ENCODE results near the gene FBXO39.
"Not testable (repeated sequence)": the region's sequence is repeated elsewhere in the genome, so short reads cannot be mapped to it uniquely, and the experiment has no call there.

The FBXO39 gene

GRCh38 chr17:6775871-6776405 lies at the start of gene FBXO39:
Gene FBXO39 (plus strand): TSS chr17:6776215. CDS start chr17:6779869, 3,654 bp downstream.
- no peak for DNase-seq

GRCh38 chr17:6729531-6729930 lies 46.5 kb upstream of the FBXO39 start:
- peak; percentile 97 for DNase-seq

GRCh38 chr17:6746665-6747064 lies 29.4 kb upstream of the FBXO39 start:
- DNase-seq: not testable (repeated sequence)

DNA sequence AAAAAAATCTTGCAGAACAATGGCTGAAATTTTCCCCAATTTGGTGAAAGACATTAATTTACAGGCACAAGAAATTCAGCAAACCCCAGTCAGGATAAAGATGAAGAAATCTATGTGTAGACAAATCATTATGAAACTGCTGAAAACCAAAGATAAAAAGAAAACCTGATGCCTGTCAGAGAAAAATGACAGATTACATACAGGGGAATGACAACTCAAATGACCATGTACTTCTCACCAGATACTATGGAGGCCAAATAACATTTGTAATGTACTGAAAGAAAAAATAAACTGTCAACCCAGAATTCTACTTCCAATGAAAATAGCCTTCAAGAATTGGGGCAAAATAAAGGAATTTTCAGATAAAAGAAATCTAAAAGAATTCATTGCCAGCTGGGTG lies 27.4 kb upstream of the FBXO39 start:
- DNase-seq: no peak

GRCh38 chr17:6749519-6749918 lies 26.5 kb upstream of the FBXO39 start:
- no peak for DNase-seq

- peak; percentile 90 for DNase-seq
These were observed 23.7 kb upstream of the FBXO39 start for GRCh38 chr17:6752068-6752909.

- DNase-seq: peak; percentile 81
These were observed 23.0 kb upstream of the FBXO39 start for GRCh38 chr17:6753006-6753445.

- no peak for DNase-seq
These were observed 22.5 kb upstream of the FBXO39 start for GRCh38 chr17:6753546-6753945.

DNA sequence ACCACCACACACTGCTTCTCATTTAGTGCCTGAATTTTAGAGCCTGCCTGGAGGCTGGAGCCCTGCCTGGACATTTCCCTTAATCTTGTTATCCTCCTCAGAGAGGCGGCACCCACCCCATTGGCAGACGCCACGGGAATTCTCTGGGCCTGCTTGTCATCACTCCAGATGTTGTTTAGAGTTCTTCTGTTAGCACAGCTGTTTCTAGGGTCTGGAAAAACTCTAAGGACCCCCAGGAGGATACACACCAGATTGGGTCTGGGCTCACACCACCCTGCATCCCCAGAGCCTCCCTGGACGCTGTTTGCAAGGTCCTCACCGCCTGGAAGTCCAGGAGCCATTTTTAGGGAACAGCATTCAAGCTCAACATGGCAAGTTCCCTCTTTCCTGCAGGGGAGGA lies 20.7 kb upstream of the FBXO39 start:
- no peak for DNase-seq

GRCh38 chr17:6755731-6756184 lies 20.3 kb upstream of the FBXO39 start, which contains the start of gene XAF1:
Gene XAF1 (plus strand): TSS chr17:6756046. CDS start chr17:6756079, 33 bp downstream.
- DNase-seq: no peak

- no peak for DNase-seq
These were observed 19.5 kb upstream of the FBXO39 start for GRCh38 chr17:6756425-6757031.

- no peak for DNase-seq
These were observed 18.3 kb upstream of the FBXO39 start for GRCh38 chr17:6757747-6758146.

GRCh38 chr17:6761779-6762178 lies 14.2 kb upstream of the FBXO39 start:
- no peak for DNase-seq

GRCh38 chr17:6768447-6768846 lies 7.6 kb upstream of the FBXO39 start:
- DNase-seq: no peak

DNA sequence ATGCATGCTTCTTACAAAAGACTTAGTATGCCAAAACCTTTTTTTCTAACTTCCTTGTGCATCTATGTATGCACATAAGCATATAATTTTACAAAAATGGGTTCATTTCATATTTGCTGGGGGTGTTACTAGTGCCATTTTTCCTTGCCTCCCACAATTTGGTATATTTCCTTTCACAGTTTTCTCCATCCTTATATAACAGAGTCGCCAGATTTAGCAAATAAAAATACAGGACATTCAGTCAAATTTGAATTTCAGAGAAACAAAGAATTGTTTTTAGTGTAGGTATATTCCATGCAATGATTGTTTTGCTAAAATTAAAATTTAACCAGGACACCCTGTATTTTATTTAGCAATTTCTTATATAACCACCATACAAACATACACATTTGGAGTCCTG lies 4.0 kb upstream of the FBXO39 start:
- no peak for DNase-seq

- not testable (repeated sequence) for DNase-seq
These were observed 1.1 kb upstream of the FBXO39 start for GRCh38 chr17:6774906-6775305.

DNA sequence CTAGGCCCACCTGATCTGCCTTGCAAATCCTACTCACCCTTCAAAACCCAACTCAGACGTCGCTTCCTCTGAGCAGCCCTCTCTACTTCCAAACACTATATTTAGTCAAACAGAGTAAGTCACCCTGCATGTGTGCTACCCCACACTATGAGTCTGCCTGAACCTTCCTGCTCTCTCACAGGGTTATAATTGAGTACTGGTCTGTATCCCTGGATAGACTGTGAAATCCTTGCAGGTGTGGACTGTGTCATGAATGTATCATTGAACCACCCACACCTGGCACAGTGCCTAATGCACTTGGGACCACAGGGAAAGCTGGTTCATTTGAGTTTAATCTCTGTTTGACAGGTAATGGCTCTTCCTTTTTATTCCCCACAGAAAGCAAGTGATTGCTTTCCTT lies 3.4 kb downstream of the FBXO39 start:
- DNase-seq: no peak

GRCh38 chr17:6780001-6780400 lies 4.0 kb downstream of the FBXO39 start:
- peak; percentile 80 for DNase-seq

DNA sequence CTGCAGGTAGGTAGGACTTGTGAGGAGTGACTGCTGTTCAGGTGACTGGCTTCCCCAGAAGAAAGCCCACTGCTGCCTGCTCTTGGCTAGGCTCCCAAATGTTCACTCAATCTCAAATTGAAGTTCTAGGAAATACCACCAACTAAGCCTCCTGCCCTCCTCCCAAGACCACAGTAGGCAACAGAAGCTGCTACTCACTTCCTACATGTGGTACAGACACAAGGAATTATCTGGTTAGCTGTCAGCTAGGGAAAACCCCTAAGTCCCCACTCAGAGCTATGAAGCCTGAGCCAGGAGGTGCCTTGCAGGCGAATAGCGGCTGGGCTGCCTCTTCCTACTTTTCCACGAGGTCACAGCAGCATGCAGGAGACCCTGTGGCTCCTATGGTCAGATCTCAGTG lies 4.9 kb downstream of the FBXO39 start:
- DNase-seq: no peak

DNA sequence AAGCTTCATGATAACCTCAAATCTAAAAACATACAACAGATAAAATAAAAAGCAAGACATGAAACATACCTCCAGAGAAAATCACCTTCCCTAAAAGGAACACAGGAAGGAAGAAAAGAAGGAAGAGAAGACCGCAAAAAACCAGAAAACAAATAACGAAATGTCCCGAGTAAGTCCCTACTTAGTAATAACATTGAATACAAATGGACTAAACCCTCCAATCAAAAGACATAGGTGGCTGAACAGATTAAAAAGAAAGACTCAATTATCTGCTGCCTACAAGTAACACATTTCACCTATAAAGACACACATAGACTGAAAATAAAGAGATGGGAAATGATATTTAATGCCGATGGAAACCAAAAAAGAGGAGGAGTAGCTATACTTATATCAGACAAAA lies 6.2 kb downstream of the FBXO39 start:
- DNase-seq: no peak

- DNase-seq: no peak
These were observed 10.6 kb downstream of the FBXO39 start for GRCh38 chr17:6786618-6787017.

DNA sequence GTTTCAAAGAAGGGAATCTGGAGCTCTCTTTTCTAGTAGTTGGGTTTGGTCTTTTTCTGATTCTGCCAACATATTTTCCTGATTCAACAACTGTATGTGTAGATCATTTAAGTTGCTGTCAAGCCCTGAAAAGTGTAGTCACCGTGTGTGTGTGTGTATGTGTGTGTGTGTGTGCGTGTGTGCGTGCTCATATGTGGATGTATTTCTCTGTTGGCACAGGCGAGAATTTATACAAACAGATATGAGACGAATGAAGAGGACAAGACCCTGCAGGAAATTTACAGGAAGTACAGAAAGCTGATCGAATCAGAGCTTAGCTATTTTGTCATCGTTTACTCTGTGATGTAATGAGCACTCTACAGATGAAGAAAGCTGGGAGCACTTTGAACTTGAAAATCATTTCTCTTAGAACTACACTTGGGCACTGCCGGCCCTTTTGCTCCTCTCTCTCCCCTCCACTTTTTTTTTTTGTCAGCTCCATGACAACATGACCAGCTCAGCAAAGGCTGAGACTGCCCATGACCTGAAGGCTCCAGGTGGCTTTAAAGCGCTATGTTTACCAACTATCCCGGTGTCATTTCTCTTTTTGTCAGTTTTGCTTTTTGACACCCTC lies 11.2 kb downstream of the FBXO39 start:
- no peak for DNase-seq

DNA sequence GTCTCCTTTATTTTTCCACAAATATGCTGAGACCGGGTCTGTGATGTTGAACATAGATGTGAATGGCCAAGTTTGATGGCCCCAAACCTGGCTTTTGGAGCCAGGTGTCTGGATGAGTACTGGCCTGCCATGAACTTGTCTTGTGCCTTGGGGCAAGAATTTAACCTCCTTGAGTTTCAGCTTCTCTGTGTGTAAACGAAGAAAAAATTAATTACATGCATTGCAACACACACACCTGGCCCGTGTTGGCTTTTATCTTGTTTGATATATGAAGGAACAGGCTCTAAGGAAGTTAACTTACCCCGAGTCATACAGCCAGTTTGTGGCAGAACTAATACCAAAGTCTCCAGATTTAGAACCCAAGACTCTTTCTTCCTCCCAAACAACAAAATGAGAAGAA lies 13.1 kb downstream of the FBXO39 start:
- DNase-seq: no peak

Data from islet precursor cell (in vitro differentiated cells).